Colon (tissue), 2 donors: ENCODE results near the gene MBOAT2.

Source experiments
- FAIRE-seq: peaks from 2 replicates; lab custom pipeline; 2012; peaks lifted over from hg19 to GRCh38; lab: Jason Lieb, UNC
- donor health status: control.
- donor health status: control.

The MBOAT2 gene

GRCh38 chr2:9017411-9017810 is 13.9 kb upstream of the MBOAT2 start:
- FAIRE-seq = no peak

- no peak for FAIRE-seq
Measured at GRCh38 chr2:9015998-9016397, 12.5 kb upstream of the MBOAT2 start.

DNA sequence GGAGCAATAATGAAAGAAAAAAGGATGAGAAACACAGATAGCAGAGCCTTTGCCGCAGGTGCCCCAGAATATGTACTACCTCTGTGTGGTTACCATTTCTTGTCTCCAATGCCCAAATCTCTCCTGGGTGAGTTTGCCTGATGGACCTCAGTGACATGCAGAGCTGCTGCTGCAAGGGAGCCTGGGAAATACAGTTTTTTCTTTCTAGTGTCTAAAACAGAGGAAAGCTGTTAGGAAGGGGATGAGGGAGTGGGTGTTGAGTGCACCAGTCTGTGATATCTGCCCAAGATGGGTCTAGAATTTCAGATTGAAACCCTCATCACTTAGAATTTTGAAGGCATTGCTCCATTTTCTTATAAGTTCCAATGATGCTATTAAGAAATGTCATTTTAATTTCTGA is 9.9 kb upstream of the MBOAT2 start:
- FAIRE-seq = no peak

- no peak for FAIRE-seq
Measured at GRCh38 chr2:9010866-9011265, 7.4 kb upstream of the MBOAT2 start.

DNA sequence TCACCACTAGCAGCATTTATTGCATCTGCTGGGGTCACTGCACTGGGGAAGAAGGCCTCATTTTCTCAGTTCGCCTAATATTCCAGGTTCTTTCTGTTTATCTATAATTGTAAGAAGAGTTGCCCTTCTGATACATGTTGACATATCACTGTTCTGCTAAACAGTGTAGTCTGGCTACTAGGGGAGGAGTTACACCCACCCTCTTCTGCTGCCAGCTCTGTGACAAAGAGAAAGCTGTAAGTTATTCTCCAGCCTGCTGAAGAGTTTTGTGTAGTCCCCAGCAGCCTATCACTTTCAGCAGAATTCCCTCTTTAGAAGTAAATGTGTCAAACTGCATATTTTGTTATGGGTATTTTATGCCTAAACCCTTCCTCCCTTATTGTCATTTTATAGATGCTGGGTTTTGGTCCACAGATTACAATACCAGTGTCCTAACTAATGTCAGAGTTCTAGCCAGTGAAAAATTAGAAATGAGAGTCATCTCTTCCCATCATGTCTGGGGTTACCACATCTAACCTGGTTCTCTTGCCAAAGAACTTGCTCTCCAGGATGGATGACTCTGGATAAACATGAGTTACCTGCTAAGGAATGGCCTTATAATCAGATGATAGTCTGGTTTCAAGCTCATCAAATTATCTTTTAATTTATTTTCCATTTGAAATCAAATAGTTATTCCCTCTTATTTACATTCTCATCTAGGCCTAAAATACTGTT is 5.6 kb upstream of the MBOAT2 start:
- no peak for FAIRE-seq

- no peak for FAIRE-seq
Measured at GRCh38 chr2:9006368-9006767, 2.9 kb upstream of the MBOAT2 start.

DNA sequence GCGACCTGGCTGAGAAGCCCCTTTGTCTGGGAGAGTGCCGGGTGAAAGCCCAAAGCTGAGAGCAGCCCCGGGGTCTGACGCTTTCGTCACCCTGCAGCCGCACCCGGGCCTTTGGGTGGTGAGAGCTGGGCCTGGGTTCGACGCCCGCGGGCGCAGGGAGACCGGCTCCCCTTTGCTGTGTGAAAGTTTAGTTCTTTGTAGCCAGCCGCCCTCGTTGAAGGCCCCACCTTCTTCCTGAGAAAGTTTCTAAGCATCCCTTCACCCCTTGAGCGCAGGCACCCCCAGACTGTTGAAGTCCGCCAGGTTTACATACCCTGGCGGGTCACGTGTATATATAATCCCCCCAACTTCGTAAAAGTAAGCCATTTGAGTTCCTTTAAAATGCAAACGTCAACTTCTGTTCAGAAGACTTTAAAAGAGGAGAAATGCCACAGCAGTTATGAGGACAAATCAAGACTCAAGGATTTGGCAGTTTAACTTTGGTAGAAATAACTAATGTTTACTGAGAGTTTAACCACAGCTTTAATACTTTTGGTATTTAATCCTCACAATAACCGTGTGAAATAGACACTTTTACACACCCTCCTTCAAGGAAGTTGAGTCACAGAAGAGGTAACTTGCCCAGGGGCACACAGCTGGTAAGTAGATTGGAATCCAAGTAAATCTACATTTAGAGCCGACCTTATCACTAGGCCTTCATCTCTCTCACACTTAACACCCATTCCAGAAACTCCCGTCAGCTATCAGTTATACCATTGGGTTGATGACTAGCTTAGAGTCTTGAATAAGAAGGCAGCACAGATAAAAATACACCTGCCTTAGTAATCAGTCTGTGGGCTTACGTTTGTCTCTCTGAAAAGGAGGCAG is 1.1 kb upstream of the MBOAT2 start:
- no peak for FAIRE-seq

DNA sequence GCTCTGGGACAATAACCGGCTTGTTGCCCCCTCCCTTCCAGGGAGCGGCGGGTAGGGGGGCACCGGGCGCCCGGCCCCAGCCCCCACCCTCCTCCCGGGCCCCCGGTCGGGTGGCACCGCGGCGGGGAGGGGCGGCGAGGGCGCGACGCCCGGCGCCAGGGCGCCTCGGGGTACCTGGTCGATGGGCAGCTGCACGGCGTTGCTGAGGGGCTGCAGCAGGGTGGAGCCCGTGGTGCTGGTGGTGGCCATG is 193 bp downstream of the MBOAT2 start:
- FAIRE-seq = no peak

GRCh38 chr2:9002637-9003365 is 683 bp downstream of the MBOAT2 start:
- FAIRE-seq = no peak

- no peak for FAIRE-seq
Measured at GRCh38 chr2:9002313-9002636, 1.2 kb downstream of the MBOAT2 start.

- FAIRE-seq = no peak
Measured at GRCh38 chr2:9001778-9002177, 1.7 kb downstream of the MBOAT2 start.

GRCh38 chr2:9001229-9001628 is 2.3 kb downstream of the MBOAT2 start:
- FAIRE-seq = no peak

- FAIRE-seq = no peak
Measured at GRCh38 chr2:9000442-9000841, 3.0 kb downstream of the MBOAT2 start.

DNA sequence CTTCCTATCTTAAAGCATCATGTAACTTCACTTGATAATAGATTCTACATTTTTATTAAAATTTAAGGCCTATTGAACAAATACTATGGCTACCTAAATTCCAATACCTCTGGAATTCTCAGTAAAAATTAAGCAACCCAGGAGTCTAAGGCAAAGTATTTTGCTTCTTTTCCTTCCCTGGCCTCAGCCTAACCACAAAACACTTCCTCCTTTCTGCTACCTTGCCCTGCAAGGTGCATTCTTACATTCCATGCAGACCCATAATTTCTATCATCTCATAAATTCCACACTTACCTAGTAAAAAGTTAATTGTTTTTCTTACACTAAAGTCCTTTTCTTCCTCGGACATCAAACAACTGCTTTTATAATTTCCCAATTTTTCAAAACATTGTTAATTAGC is 3.7 kb downstream of the MBOAT2 start:
- FAIRE-seq = no peak

DNA sequence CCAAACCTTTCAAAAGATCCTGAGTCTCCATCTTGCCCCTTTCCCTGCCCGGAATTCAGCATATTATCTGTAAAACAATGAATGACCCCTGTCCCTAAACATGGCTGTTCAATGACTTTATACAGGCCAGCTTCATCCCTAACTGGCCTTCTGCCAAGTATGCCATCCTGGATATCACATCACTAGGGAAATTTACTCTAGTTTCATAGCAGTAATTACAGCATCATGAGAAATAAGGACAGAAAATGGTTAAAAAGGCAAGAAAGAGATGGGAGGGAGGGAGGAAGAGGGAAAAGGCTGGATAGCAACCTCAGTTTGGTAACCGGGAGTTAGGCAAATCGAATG is 4.4 kb downstream of the MBOAT2 start:
- FAIRE-seq = no peak

DNA sequence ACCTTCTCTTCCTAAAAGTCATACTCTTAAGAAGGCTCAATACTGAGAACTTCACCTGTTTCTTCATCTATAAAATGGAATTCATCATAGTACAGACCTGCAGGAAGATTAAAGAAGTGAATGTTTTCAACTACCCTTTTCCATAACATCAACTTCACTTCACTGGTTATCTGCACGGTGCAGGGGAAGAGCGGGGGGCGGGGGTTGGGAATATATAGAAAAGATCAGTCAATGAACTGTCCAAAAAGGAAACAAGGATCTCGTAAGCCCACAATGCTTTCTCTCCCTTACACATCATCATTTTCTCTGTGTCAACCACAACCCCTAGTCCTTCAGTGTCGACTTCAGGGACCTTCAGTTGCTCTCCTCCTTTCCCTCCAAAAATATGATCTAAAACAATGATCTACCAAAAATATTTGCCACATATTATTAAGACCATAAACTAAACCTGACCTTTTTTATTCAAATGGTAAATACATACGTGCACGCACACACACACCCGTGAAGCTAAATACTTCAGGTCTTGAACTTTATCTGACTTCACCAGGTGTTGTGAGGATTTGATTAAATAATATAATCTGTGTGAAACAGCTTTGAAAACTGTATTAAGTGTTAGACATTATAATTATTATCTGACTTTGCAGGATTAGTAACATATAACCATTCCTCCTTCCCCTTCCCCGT is 4.9 kb downstream of the MBOAT2 start:
- FAIRE-seq = no peak

DNA sequence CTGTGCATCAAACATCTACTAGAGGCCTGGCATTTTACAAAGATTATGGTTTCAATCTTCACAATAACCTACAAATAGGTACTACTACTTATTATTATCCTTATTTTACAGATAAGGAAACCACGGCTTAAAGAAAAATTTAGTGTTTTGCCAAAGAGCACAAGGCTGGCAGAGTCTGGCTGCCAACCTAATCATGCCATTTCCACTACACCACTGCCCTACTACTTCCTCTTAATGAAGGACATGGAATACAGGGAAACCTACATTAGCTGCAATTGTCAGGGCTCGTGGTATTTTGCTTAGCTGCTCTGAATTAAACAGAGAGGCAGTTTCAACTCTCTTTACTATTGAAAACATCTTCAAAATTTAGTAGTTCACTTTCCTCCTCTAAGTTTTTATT is 5.9 kb downstream of the MBOAT2 start:
- no peak for FAIRE-seq

DNA sequence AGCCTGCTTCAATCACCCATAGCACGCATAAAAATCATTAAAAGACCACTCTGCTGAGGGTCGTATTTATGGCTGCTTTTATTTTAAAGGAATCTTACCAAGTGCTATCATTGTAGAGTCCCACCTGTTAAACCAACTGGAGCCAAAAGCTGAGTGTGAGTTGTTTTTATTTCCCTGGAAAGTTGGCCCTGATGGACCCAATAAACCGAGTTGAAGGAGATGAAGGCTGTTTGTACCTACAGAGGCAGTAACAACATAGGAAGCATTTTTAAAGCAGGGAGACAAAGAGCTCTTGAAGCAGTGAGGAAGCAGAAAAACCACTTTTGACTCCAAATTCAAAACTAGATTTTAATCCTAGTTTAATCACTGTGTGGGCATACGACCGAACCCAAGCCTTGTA is 6.4 kb downstream of the MBOAT2 start:
- no peak for FAIRE-seq

DNA sequence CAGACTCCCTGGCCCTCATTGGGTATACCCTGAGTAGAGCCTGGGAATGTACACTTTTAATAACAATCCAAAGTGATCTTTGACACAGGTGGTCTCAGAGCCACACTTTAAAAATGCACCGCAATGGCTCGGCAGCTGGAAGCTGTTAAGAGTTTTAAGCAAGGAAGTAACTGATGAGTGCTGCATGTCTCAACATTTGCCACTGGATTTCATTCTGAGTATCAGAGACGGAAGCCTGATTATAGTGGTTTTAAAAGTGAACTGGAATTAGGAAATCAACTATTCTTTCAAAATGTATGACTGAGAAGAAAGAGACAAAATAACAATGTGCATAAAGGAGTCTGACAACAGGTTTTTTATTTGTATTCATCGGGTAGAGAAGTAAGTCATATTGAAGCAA is 7.5 kb downstream of the MBOAT2 start:
- no peak for FAIRE-seq

GRCh38 chr2:8994386-8994785 is 9.1 kb downstream of the MBOAT2 start:
- no peak for FAIRE-seq

GRCh38 chr2:8993902-8994278 is 9.6 kb downstream of the MBOAT2 start:
- FAIRE-seq = no peak

GRCh38 chr2:8993196-8993901 is 10.1 kb downstream of the MBOAT2 start:
- no peak for FAIRE-seq
